UCSD-AML1 (cell line): ENCODE measurements around the gene TRAP1.
"Not testable (repeated sequence)": the region's sequence is repeated elsewhere in the genome, so short reads cannot be mapped to it uniquely, and the experiment has no call there.

ENCODE experiments used
- DNase-seq: peaks from one replicate; lab custom pipeline; 2025; ENCODE audit not compliant: unreplicated experiment; lab: John Stamatoyannopoulos, UW

Gene TRAP1

GRCh38 chr16:3674513-3675295, 42.6 kb downstream of the TRAP1 start:
- no peak for DNase-seq

- no peak for DNase-seq
These were observed 43.5 kb downstream of the TRAP1 start for GRCh38 chr16:3673676-3674377.

GRCh38 chr16:3673201-3673600, 44.1 kb downstream of the TRAP1 start:
- DNase-seq: no peak

- no peak for DNase-seq
These were observed 44.7 kb downstream of the TRAP1 start for GRCh38 chr16:3672571-3673041.

GRCh38 chr16:3671424-3671823, 45.9 kb downstream of the TRAP1 start:
- DNase-seq: no peak

GRCh38 chr16:3670711-3671110, 46.6 kb downstream of the TRAP1 start:
- DNase-seq: no peak

GRCh38 chr16:3669082-3669481, 48.2 kb downstream of the TRAP1 start:
- DNase-seq: no peak

- no peak for DNase-seq
These were observed 48.7 kb downstream of the TRAP1 start for GRCh38 chr16:3668626-3669025.

- DNase-seq: no peak
These were observed 51.8 kb downstream of the TRAP1 start for GRCh38 chr16:3665508-3665907.

- DNase-seq: no peak
These were observed 53.0 kb downstream of the TRAP1 start for GRCh38 chr16:3664187-3664896.

GRCh38 chr16:3662601-3663000, 54.7 kb downstream of the TRAP1 start:
- no peak for DNase-seq

- no peak for DNase-seq
These were observed 55.4 kb downstream of the TRAP1 start for GRCh38 chr16:3661922-3662321.

GRCh38 chr16:3661311-3661710, 56.0 kb downstream of the TRAP1 start:
- DNase-seq: no peak

- DNase-seq: no peak
These were observed 58.1 kb downstream of the TRAP1 start for GRCh38 chr16:3659251-3659650.

GRCh38 chr16:3656491-3657468, 60.5 kb downstream of the TRAP1 start:
- no peak for DNase-seq

GRCh38 chr16:3656160-3656490, 61.2 kb downstream of the TRAP1 start:
- DNase-seq: not testable (repeated sequence)

GRCh38 chr16:3655396-3656159, 61.7 kb downstream of the TRAP1 start:
- DNase-seq: no peak

- DNase-seq: no peak
These were observed 62.3 kb downstream of the TRAP1 start for GRCh38 chr16:3655030-3655395.

GRCh38 chr16:3654249-3654991, 62.9 kb downstream of the TRAP1 start, which contains the start of gene DNASE1:
TSS of gene DNASE1 (plus strand) at chr16:3654691. CDS start at chr16:3655374, 683 bp downstream.
- DNase-seq: peak; percentile 57
